Upper lobe of left lung (tissue), 6 donors: ENCODE data around the gene CCDC87. TPM values are rescaled to one million over a fixed set of nuclear protein-coding genes. Genes with fewer than 3 reads are reported as not detected.

Experiments
- ATAC-seq, 2 donors: fragments of 200-7000 bp; cut with Tn5 transposase; one replicate each; pipeline ENCODE4 v1.9.1; 2022; ENCODE audit warnings: mild to moderate bottlenecking in 2 of 2, moderate library complexity in 2 of 2; ENCODE audit not compliant: low FRiP score in 2 of 2
- DNase-seq, 2 donors: peaks; one replicate each; pipeline ENCODE4 v3.0.0-alpha.2; 2019 to 2020
- H3K27ac ChIP-seq, 4 donors: fragments of 200-600 bp; sonication (generic); one replicate each; pipeline ENCODE4 v1.5.1; 2016 to 2019
- H3K27me3 ChIP-seq, 4 donors: fragments of 200-600 bp; sonication (generic); one replicate each; pipeline ENCODE4 v1.5.1; 2017 to 2019
- H3K36me3 ChIP-seq, 4 donors: fragments of 200-600 bp; sonication (generic); one replicate each; pipeline ENCODE4 v1.5.1; 2016 to 2019
- H3K4me1 ChIP-seq, 4 donors: fragments of 200-600 bp; sonication (generic); one replicate each; pipeline ENCODE4 v1.5.1; 2018 to 2019
- H3K4me3 ChIP-seq, 4 donors: fragments of 200-600 bp; sonication (generic); one replicate each; pipeline ENCODE4 v1.5.1; 2017 to 2019; ENCODE audit warnings: mild to moderate bottlenecking in 2 of 4, moderate library complexity in 1 of 4
- H3K9me3 ChIP-seq, 4 donors: fragments of 200-600 bp; sonication (generic); one replicate each; pipeline ENCODE4 v1.5.1; 2018 to 2019
- CTCF ChIP-seq, 6 experiments: fragments of 450-650 bp in 4 of 6; fragments of 200-600 bp in 2 of 6; sonication (generic) in 2 of 6; IDR thresholded peaks; one replicate each; pipeline ENCODE4 v1.5.1; 2016 to 2019; ENCODE audit warnings: antibody characterized with exemption in 6 of 6
- EP300 ChIP-seq, 4 donors: sonication (generic); formaldehyde crosslinking; IDR thresholded peaks; one replicate each; pipeline ENCODE4 v1.5.1; 2017; ENCODE audit warnings: antibody characterized with exemption in 4 of 4, control low read depth in 2 of 4
- POLR2A ChIP-seq, 4 donors: fragments of 450-650 bp; IDR thresholded peaks; one replicate each; pipeline ENCODE4 v1.5.1; 2016 to 2017; ENCODE audit warnings: antibody characterized with exemption in 4 of 4, mild to moderate bottlenecking in 2 of 4
- POLR2AphosphoS5 ChIP-seq, 2 donors: sonication (generic); formaldehyde crosslinking; IDR thresholded peaks; one replicate each; pipeline ENCODE4 v1.5.1; 2017; ENCODE audit warnings: antibody characterized with exemption in 2 of 2
- WGBS, 2 donors: methylation state at CpG; one replicate each; pipeline ENCODE4 v1.1.5; 2017 to 2018; 5-methylcytosine and 5-hydroxymethylcytosine counted together
- total RNA-seq, 6 donors: library from RNA; depleted of rRNA in 4 of 6; stranded (reverse); fragments of >200 nt in 4 of 6; gene quantifications; one replicate each; pipeline versions ENCODE4 v1.1.0 to v1.2.1, GENCODE V29; 2016 to 2021
- donor health status: DM: no; HTN: no; CAD: no; lungs with moderate emphysema.
- donor health status: DM: no; HTN: yes; CAD: no; lungs with severe emphysema.

CCDC87 gene
- total RNA-seq, 6 donors from 2014 or later: 0.20 to 4.2 (median 0.44) TPM; not detected in 1

- peaks cover 12 to 17% (median 14%) of the 10 kb centered on the region in 4 donors for H3K4me1 ChIP-seq
- DNase-seq (peak in 1 of 2 donors; percentile 67), ATAC-seq (no peak)
- H3K36me3 ChIP-seq: peaks cover 0 to 8% (median 0%) of the 10 kb centered on the region in 4 donors
- WGBS, 2 donors: 81 to 92% methylated on average over 5 to 20 of the region's 20 CpGs
- no peaks in the 10 kb centered on the region for H3K9me3 ChIP-seq
- no peak overlapping the region for H3K27ac ChIP-seq
- no peak overlapping the region for H3K4me3 ChIP-seq
- TF ChIP-seq POLR2A (IDR thresholded peaks at IDR 0.05): no peak
- TF ChIP-seq CTCF (IDR thresholded peaks at IDR 0.05): no peak
- no peak for TF ChIP-seq POLR2AphosphoS5 (IDR thresholded peaks at IDR 0.05)
- TF ChIP-seq EP300 (IDR thresholded peaks at IDR 0.05): no peak
- H3K27me3 ChIP-seq: no peaks in the 10 kb centered on the region
Observed at GRCh38 chr11:66562907-66563583, 29.8 kb downstream of the CCDC87 start.

GRCh38 chr11:66562275-66562674 is 30.6 kb downstream of the CCDC87 start:
- DNase-seq (no peak), ATAC-seq (no peak)
- H3K36me3 ChIP-seq: peaks cover 0 to 8% (median 0%) of the 10 kb centered on the region in 4 donors
- WGBS, 2 donors: 58 to 88% methylated on average over 1 to 2 of the region's 2 CpGs
- H3K27ac ChIP-seq: no peak overlapping the region
- no peaks in the 10 kb centered on the region for H3K9me3 ChIP-seq
- no peak for TF ChIP-seq CTCF (IDR thresholded peaks at IDR 0.05)
- TF ChIP-seq EP300 (IDR thresholded peaks at IDR 0.05): no peak
- TF ChIP-seq POLR2A (IDR thresholded peaks at IDR 0.05): no peak
- TF ChIP-seq POLR2AphosphoS5 (IDR thresholded peaks at IDR 0.05): no peak
- H3K27me3 ChIP-seq: no peaks in the 10 kb centered on the region
- no peak overlapping the region for H3K4me3 ChIP-seq
- peaks cover 8 to 11% (median 9%) of the 10 kb centered on the region in 4 donors for H3K4me1 ChIP-seq

- WGBS, 2 donors: 91 to 100% methylated on average over 1 to 4 of the region's 9 CpGs
- peak in 1 of 2 donors; percentile 59 for DNase-seq
Observed at GRCh38 chr11:66561975-66562248, 31.0 kb downstream of the CCDC87 start.

GRCh38 chr11:66561178-66561974 is 31.5 kb downstream of the CCDC87 start:
- Histone ChIP-seq H3K36me3 (peaks cover 0 to 8% (median 0%) of the 10 kb centered on the region in 4 donors), H3K4me3 (no peak overlapping the region), H3K27me3 (no peaks in the 10 kb centered on the region), H3K4me1 (peaks cover 8 to 11% (median 9%) of the 10 kb centered on the region in 4 donors), H3K27ac (no peak overlapping the region), H3K9me3 (no peaks in the 10 kb centered on the region)
- peak in 1 of 2 donors; percentile 77 for DNase-seq
- ATAC-seq: no peak
- 85 to 86% methylated on average over 11 to 12 of the region's 14 CpGs for WGBS, 2 donors
- TF ChIP-seq CTCF (IDR thresholded peaks at IDR 0.05): no peak
- no peak for TF ChIP-seq POLR2AphosphoS5 (IDR thresholded peaks at IDR 0.05)
- TF ChIP-seq POLR2A (IDR thresholded peaks at IDR 0.05): no peak
- TF ChIP-seq EP300 (IDR thresholded peaks at IDR 0.05): no peak

More at GRCh38 chr11:66561975-66562248, 31.0 kb downstream of the CCDC87 start:
- no peaks in the 10 kb centered on the region for H3K9me3 ChIP-seq
- no peak overlapping the region for H3K4me3 ChIP-seq
- H3K27ac ChIP-seq: no peak overlapping the region
- no peak for ATAC-seq
- peaks cover 0 to 8% (median 0%) of the 10 kb centered on the region in 4 donors for H3K36me3 ChIP-seq
- no peak for TF ChIP-seq EP300 (IDR thresholded peaks at IDR 0.05)
- no peak for TF ChIP-seq POLR2A (IDR thresholded peaks at IDR 0.05)
- no peak for TF ChIP-seq CTCF (IDR thresholded peaks at IDR 0.05)
- no peak for TF ChIP-seq POLR2AphosphoS5 (IDR thresholded peaks at IDR 0.05)
- peaks cover 8 to 11% (median 9%) of the 10 kb centered on the region in 4 donors for H3K4me1 ChIP-seq
- no peaks in the 10 kb centered on the region for H3K27me3 ChIP-seq
